K562 (cell line): ENCODE results near the gene ABCG1. TPM values are rescaled to one million over a fixed set of nuclear protein-coding genes. Genes with fewer than 3 reads are reported as not detected.

Source experiments
- ATAC-seq: fragments of 200-7000 bp; cut with Tn5 transposase; 3 replicates; pipeline ENCODE4 v1.9.1; 2020; ENCODE audit warnings: moderate library complexity
- BruUV-seq: library from RNA; stranded (reverse); fragments of 400-500 nt; replicated peaks from 2 replicates; lab custom pipeline; 2021; lab: Mats Ljungman, UMichigan
- CTCF ChIA-PET: fragments of 300-600 bp; formaldehyde crosslinking; extraction: SDS; loops from one replicate; lab custom pipeline; 2021; ENCODE audit warnings: low intra/inter-chr PET ratio; lab: Yijun Ruan, JAX
- POLR2A ChIA-PET: fragments of 300-600, 350-650 bp; sonication (Branson Sonifier 250); formaldehyde crosslinking; extraction: SDS; loops from one replicate; lab custom pipeline; 2021; ENCODE audit warnings: antibody characterized with exemption, inconsistent platforms; lab: Yijun Ruan, JAX
- DNase-seq, 4 experiments: peaks; one replicate each; pipeline versions ENCODE4 v3.0.0 to v3.0.0-alpha.2; 2011 to 2018; ENCODE audit warnings: low spot score in 3 of 4, mixed read lengths in 3 of 4; ENCODE audit errors: extremely low read depth in 1 of 4
- FAIRE-seq: peaks from 2 replicates; lab custom pipeline; 2011; peaks lifted over from hg19 to GRCh38; lab: Jason Lieb, UNC
- H2AFZ ChIP-seq: 2 replicates; pipeline ENCODE4 v1.6.0; 2011; ENCODE audit warnings: low read depth, low read length, control low read depth, inconsistent platforms
- H3K27ac ChIP-seq: fragments of 200-600 bp; 3 replicates; pipeline ENCODE4 v1.8.0; 2011; ENCODE audit warnings: low read depth, mild to moderate bottlenecking, control low read depth, inconsistent platforms, low read length, moderate library complexity, mixed read lengths; ENCODE audit errors: extremely low read depth
- H3K27me3 ChIP-seq, 2 experiments: fragments of 300-600 bp in 1 of 2; 2 replicates in 1 of 2; 3 replicates in 1 of 2; pipeline versions ENCODE4 v1.6.0 to v1.8.0; 2011; ENCODE audit warnings: inconsistent platforms in 2 of 2, low read length in 2 of 2, mild to moderate bottlenecking in 1 of 2, mixed read lengths in 1 of 2, moderate library complexity in 1 of 2; ENCODE audit not compliant: control insufficient read depth in 2 of 2, insufficient read depth in 2 of 2
- H3K36me3 ChIP-seq: fragments of 300-600 bp; 3 replicates; pipeline ENCODE4 v1.8.0; 2011; ENCODE audit warnings: mild to moderate bottlenecking, low read length, inconsistent platforms; ENCODE audit not compliant: control insufficient read depth, insufficient read depth
- H3K4me1 ChIP-seq, 2 experiments: fragments of 200-600 bp in 1 of 2; replicated peaks in 1 of 2; 2 replicates in 1 of 2; 3 replicates in 1 of 2; pipeline versions ENCODE4 v1.5.1 to v1.8.0; 2011; ENCODE audit warnings: inconsistent platforms in 2 of 2, low read length in 2 of 2, mild to moderate bottlenecking in 1 of 2, mixed read lengths in 1 of 2, moderate library complexity in 1 of 2; ENCODE audit not compliant: control insufficient read depth in 2 of 2, insufficient read depth in 2 of 2
- H3K4me2 ChIP-seq: 2 replicates; pipeline ENCODE4 v1.6.1; 2011; ENCODE audit warnings: low read length, control low read depth, inconsistent platforms, mixed read lengths; ENCODE audit not compliant: insufficient read depth
- H3K4me3 ChIP-seq: fragments of 200-600 bp; sonication (generic), shearing (Covaris generic); 2 replicates; pipeline ENCODE4 v1.5.1; 2016; ENCODE audit warnings: control low read depth, inconsistent platforms
- H3K79me2 ChIP-seq: fragments of 200-600 bp; 3 replicates; pipeline ENCODE4 v1.8.0; 2011; ENCODE audit warnings: low read length, inconsistent platforms; ENCODE audit not compliant: control insufficient read depth, insufficient read depth
- H3K9ac ChIP-seq, 2 experiments: 2 replicates each; pipeline versions ENCODE4 v1.6.0 to v1.6.1; 2011; ENCODE audit warnings: low read depth in 2 of 2, low read length in 2 of 2, control low read depth in 1 of 2, inconsistent platforms in 1 of 2, mild to moderate bottlenecking in 1 of 2, mixed read lengths in 1 of 2; ENCODE audit not compliant: insufficient read depth in 1 of 2
- H3K9me1 ChIP-seq: one replicate; pipeline ENCODE4 v1.6.0; 2011; ENCODE audit warnings: inconsistent platforms, mild to moderate bottlenecking, low read length, moderate library complexity; ENCODE audit not compliant: control insufficient read depth, insufficient read depth
- H3K9me3 ChIP-seq: replicated peaks from 2 replicates; pipeline ENCODE4 v1.5.1; 2011; ENCODE audit warnings: low read depth, low read length, inconsistent platforms; ENCODE audit not compliant: control insufficient read depth, insufficient read depth
- H4K20me1 ChIP-seq: replicated peaks from 2 replicates; pipeline ENCODE4 v1.6.1; 2011; ENCODE audit warnings: low read length, inconsistent platforms, mixed read lengths; ENCODE audit not compliant: control insufficient read depth, insufficient read depth
- ATF4 ChIP-seq: fragments of 450-650 bp; formaldehyde crosslinking; IDR thresholded peaks from 2 replicates; pipeline ENCODE4 v1.4.0; 2022; ENCODE audit warnings: mild to moderate bottlenecking, moderate library complexity
- BRF2 ChIP-seq: IDR thresholded peaks from 3 replicates; pipeline ENCODE4 v1.6.1; 2011; ENCODE audit warnings: borderline replicate concordance, mild to moderate bottlenecking; ENCODE audit not compliant: insufficient read length, insufficient read depth
- KLF16 ChIP-seq: IDR thresholded peaks from 2 replicates; pipeline ENCODE4 v1.6.1; 2016; ENCODE audit warnings: antibody characterized with exemption
- MED1 ChIP-seq: sonication (generic); formaldehyde crosslinking; IDR thresholded peaks from 2 replicates; pipeline ENCODE4 v1.8.1; 2023; ENCODE audit warnings: missing genetic modification reagents, borderline replicate concordance
- NFE2 ChIP-seq: IDR thresholded peaks from 2 replicates; pipeline ENCODE4 v1.6.1; 2014; ENCODE audit warnings: antibody characterized with exemption, low read depth
- PPARD ChIP-seq: fragments of 250-450 bp; sonication (Bioruptor Pico); IDR thresholded peaks from 2 replicates; pipeline ENCODE4 v1.8.0; 2022; ENCODE audit warnings: inconsistent platforms, mild to moderate bottlenecking, moderate library complexity
- RBFOX2 ChIP-seq: fragments of 200-400 bp; formaldehyde crosslinking; IDR thresholded peaks from 2 replicates; pipeline ENCODE4 v1.6.1; 2017; ENCODE audit warnings: low read depth, mild to moderate bottlenecking, low read length, moderate library complexity
- RHOXF2B ChIP-seq: fragments of 250-450 bp; sonication (Bioruptor Pico); conservative IDR thresholded peaks from 2 replicates; pipeline ENCODE4 v1.5.1; 2021
- ZC3H8 ChIP-seq: fragments of 450-650 bp; IDR thresholded peaks from 2 replicates; pipeline ENCODE4 v1.6.1; 2017
- ZNF280B ChIP-seq: fragments of 250-450 bp; sonication (Bioruptor Pico); IDR thresholded peaks from 2 replicates; pipeline ENCODE4 v1.5.1; 2021; ENCODE audit warnings: mild to moderate bottlenecking
- whole genome bisulfite sequencing: fragments of 100-300 bp; shearing (Covaris generic); methylation state at CpG from one replicate; pipeline ENCODE4 v1.1.6; 2016; ENCODE audit warnings: low coverage, mixed read lengths; ENCODE audit not compliant: insufficient coverage; ENCODE audit errors: missing lambda C conversion rate; 5-methylcytosine and 5-hydroxymethylcytosine counted together
- in situ Hi-C: fragments of 300-500 bp; cut with MboI; formaldehyde crosslinking; loops from 4 replicates; pipeline ENCODE4 v1.15.0; 2018; ENCODE audit warnings: inconsistent platforms, mixed read lengths
- intact Hi-C: fragments of 100-400 bp; cut with micrococcal nuclease; formaldehyde crosslinking; loops from 2 replicates; pipeline ENCODE4 v1.14.2; 2022
- polyA plus RNA-seq, 8 experiments: library from polyadenylated mRNA; depleted of rRNA in 4 of 8; stranded (reverse) in 5 of 8; unstranded in 3 of 8; fragments of >200 nt; fragmentation: Nextera tagmentation in 2 of 8; fragmentation: Illumina TruSeq in 1 of 8; extraction: Ambion mirVana in 2 of 8; extraction: Trizol in 1 of 8; gene quantifications; 2 replicates each; pipeline versions ENCODE4 v1.2.1 to v1.2.3, GENCODE V29; 2011 to 2014; ENCODE audit warnings: inconsistent platforms in 1 of 8, missing spikeins in 1 of 8
- total RNA-seq, 7 experiments: library from RNA; depleted of rRNA in 6 of 7; stranded (reverse); fragments of >200 nt in 6 of 7; fragmentation: Illumina TruSeq in 2 of 7; extraction: Trizol in 2 of 7; gene quantifications; 2 replicates each; pipeline versions ENCODE4 v1.2.1 to v1.2.3, GENCODE V29; 2011 to 2021; ENCODE audit warnings: low replicate concordance in 1 of 7
- TF ChIP-seq, protein P1 (sequence below): fragments of 450-650 bp; conservative IDR thresholded peaks from 2 replicates; pipeline ENCODE4 v1.6.1; 2016; ENCODE audit warnings: missing genetic modification characterization, low read depth, mild to moderate bottlenecking, missing compliant biosample characterization, moderate library complexity

ABCG1 gene
- total and polyA plus RNA-seq, 9 of the 15 experiments (the other 6 are each of a cell fraction or from before 2014, with no cell fraction given), result 0.04 to 0.09 TPM; not detected in 7

GRCh38 chr21:42228709-42229220, 9.8 kb downstream of the ABCG1 start:
- peaks cover 33 to 61% of the 10 kb centered on the region in 2 experiments for H3K27me3 ChIP-seq
- H3K9me3 ChIP-seq, result no peaks in the 10 kb centered on the region
- in situ Hi-C loops, result no loop called here
- TF ChIP-seq ZC3H8 (no peak), ATF4 (CRISPR knock-in tag) (no peak), PPARD (CRISPR knock-in tag) (no peak), NFE2 (no peak), KLF16 (no peak), MED1 (CRISPR knock-in tag) (no peak), BRF2 (no peak), RHOXF2B (CRISPR knock-in tag) (no peak), ZNF280B (CRISPR knock-in tag) (no peak), RBFOX2 (no peak)
- TF ChIP-seq, protein P1, sequence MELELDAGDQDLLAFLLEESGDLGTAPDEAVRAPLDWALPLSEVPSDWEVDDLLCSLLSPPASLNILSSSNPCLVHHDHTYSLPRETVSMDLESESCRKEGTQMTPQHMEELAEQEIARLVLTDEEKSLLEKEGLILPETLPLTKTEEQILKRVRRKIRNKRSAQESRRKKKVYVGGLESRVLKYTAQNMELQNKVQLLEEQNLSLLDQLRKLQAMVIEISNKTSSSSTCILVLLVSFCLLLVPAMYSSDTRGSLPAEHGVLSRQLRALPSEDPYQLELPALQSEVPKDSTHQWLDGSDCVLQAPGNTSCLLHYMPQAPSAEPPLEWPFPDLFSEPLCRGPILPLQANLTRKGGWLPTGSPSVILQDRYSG (tag), result no peak
- TF ChIP-seq, all 486 proteins: peak for 0
- ChIA-PET POLR2A (interaction anchor here (0.8 to 1.1 kb wide), 2 partner anchors 12 to 141 kb away, joined by 3 read pairs; no protein-coding TSS in a partner anchor), CTCF (no interaction called here)
- intact Hi-C loops, result no loop called here
- no peak overlapping the region for H3K4me2 ChIP-seq
- no TSS peak for BruUV-seq
- H3K4me1 ChIP-seq, result peaks cover 0 to 3% of the 10 kb centered on the region in 2 experiments; a peak in 3 of 5 replicates
- H3K9ac ChIP-seq, result no peak overlapping the region
- no peak overlapping the region for H3K4me3 ChIP-seq
- no peaks in the 10 kb centered on the region for H3K79me2 ChIP-seq
- ATAC-seq (no peak), FAIRE-seq (no peak), DNase-seq (no peak)
- WGBS, result 3% methylated on average over 11 of the region's 11 CpGs
- H2AFZ ChIP-seq, result no peak overlapping the region
- H4K20me1 ChIP-seq, result no peaks in the 10 kb centered on the region
- no peaks in the 10 kb centered on the region for H3K36me3 ChIP-seq
- H3K27ac ChIP-seq, result no peak overlapping the region
- H3K9me1 ChIP-seq, result no peaks in the 10 kb centered on the region
